Trophoblast cell (in vitro differentiated cells and primary cell): ENCODE data around the gene ARFGAP3.
"Not testable (repeated sequence)": the region's sequence is repeated elsewhere in the genome, so short reads cannot be mapped to it uniquely, and the experiment has no call there.

ENCODE experiments used
- DNase-seq, 2 donors: peaks; one replicate each; pipeline ENCODE4 v3.0.0-alpha.2; 2016
- H2AFZ ChIP-seq: 2 replicates; pipeline ENCODE4 v1.6.1; 2013; ENCODE audit warnings: low read length, moderate library complexity, mild to moderate bottlenecking; ENCODE audit not compliant: insufficient read depth, poor library complexity
- H2AK5ac ChIP-seq: 2 replicates; pipeline ENCODE4 v1.6.1; 2013; ENCODE audit warnings: mild to moderate bottlenecking, low read length
- H2BK120ac ChIP-seq: 2 replicates; pipeline ENCODE4 v1.6.1; 2013; ENCODE audit warnings: low read length, mild to moderate bottlenecking, moderate library complexity; ENCODE audit not compliant: insufficient read depth, poor library complexity
- H2BK12ac ChIP-seq: 2 replicates; pipeline ENCODE4 v1.6.1; 2013; ENCODE audit warnings: mild to moderate bottlenecking, low read length, moderate library complexity
- H2BK5ac ChIP-seq: 2 replicates; pipeline ENCODE4 v1.6.1; 2013; ENCODE audit warnings: low read length, low read depth, moderate library complexity, mild to moderate bottlenecking; ENCODE audit not compliant: poor library complexity
- H3K14ac ChIP-seq: 2 replicates; pipeline ENCODE4 v1.6.1; 2013; ENCODE audit warnings: mild to moderate bottlenecking, low read length
- H3K18ac ChIP-seq: 2 replicates; pipeline ENCODE4 v1.6.1; 2013; ENCODE audit warnings: mild to moderate bottlenecking, low read length
- H3K23ac ChIP-seq: 2 replicates; pipeline ENCODE4 v1.6.1; 2013; ENCODE audit warnings: low read length
- H3K27ac ChIP-seq: 2 replicates; pipeline ENCODE4 v1.5.1; 2013; ENCODE audit warnings: low read depth, mild to moderate bottlenecking, inconsistent platforms, low read length, moderate library complexity
- H3K27me3 ChIP-seq: 2 replicates; pipeline ENCODE4 v1.6.1; 2013; ENCODE audit warnings: inconsistent platforms, mild to moderate bottlenecking, low read length, moderate library complexity; ENCODE audit not compliant: insufficient read depth
- H3K36me3 ChIP-seq, 2 experiments: 1 replicate in 1 of 2; 2 replicates in 1 of 2; pipeline ENCODE4 v1.6.1; 2013; ENCODE audit warnings: low read length in 2 of 2, mild to moderate bottlenecking in 2 of 2, moderate library complexity in 1 of 2; ENCODE audit not compliant: insufficient read depth in 2 of 2, control insufficient read depth in 1 of 2
- H3K4ac ChIP-seq: 2 replicates; pipeline ENCODE4 v1.6.1; 2013; ENCODE audit warnings: low read depth, mild to moderate bottlenecking, low read length, moderate library complexity
- H3K4me1 ChIP-seq, 2 experiments: 1 replicate in 1 of 2; 2 replicates in 1 of 2; pipeline ENCODE4 v1.6.1; 2013; ENCODE audit warnings: low read length in 2 of 2, mild to moderate bottlenecking in 2 of 2, moderate library complexity in 1 of 2; ENCODE audit not compliant: insufficient read depth in 2 of 2, control insufficient read depth in 1 of 2
- H3K4me2 ChIP-seq: 2 replicates; pipeline ENCODE4 v1.6.1; 2013; ENCODE audit warnings: inconsistent platforms, mild to moderate bottlenecking, low read length, moderate library complexity
- H3K4me3 ChIP-seq: 2 replicates; pipeline ENCODE4 v1.5.1; 2013; ENCODE audit warnings: mild to moderate bottlenecking, low read depth, low read length, inconsistent platforms
- H3K79me1 ChIP-seq: one replicate; pipeline ENCODE4 v1.6.1; 2013; ENCODE audit warnings: low read length
- H3K79me2 ChIP-seq: 2 replicates; pipeline ENCODE4 v1.6.1; 2013; ENCODE audit warnings: low read length, mild to moderate bottlenecking; ENCODE audit not compliant: control insufficient read depth, insufficient read depth, poor library complexity
- H3K9ac ChIP-seq: 2 replicates; pipeline ENCODE4 v1.6.1; 2013; ENCODE audit warnings: mild to moderate bottlenecking, low read length
- H3K9me3 ChIP-seq: 2 replicates; pipeline ENCODE4 v1.6.1; 2013; ENCODE audit warnings: low read depth, mild to moderate bottlenecking, control low read depth, inconsistent platforms, low read length; ENCODE audit not compliant: insufficient read depth
- H4K12ac ChIP-seq: 2 replicates; pipeline ENCODE4 v1.6.1; 2013; ENCODE audit warnings: low read depth, mild to moderate bottlenecking, low read length, moderate library complexity
- H4K8ac ChIP-seq: 2 replicates; pipeline ENCODE4 v1.6.1; 2013; ENCODE audit warnings: low read depth, mild to moderate bottlenecking, low read length, moderate library complexity
- H4K91ac ChIP-seq: one replicate; pipeline ENCODE4 v1.6.1; 2013; ENCODE audit warnings: low read depth, mild to moderate bottlenecking, low read length, moderate library complexity
- WGBS: extraction: QIAGEN DNeasy Blood & Tissue Kit; methylation state at CpG from one replicate; pipeline ENCODE4 v1.1.7; 2013; ENCODE audit warnings: missing lambda C conversion rate; ENCODE audit not compliant: insufficient read length, insufficient coverage; ENCODE audit errors: extremely low coverage; 5-methylcytosine and 5-hydroxymethylcytosine counted together

ARFGAP3 gene

GRCh38 chr22:42755121-42755520 lies 102.0 kb downstream of the ARFGAP3 start:
- H4K12ac ChIP-seq, DNase-seq, H4K91ac ChIP-seq, H3K23ac ChIP-seq, H2BK5ac ChIP-seq, H3K4me2 ChIP-seq, H3K9ac ChIP-seq, H3K4me1 ChIP-seq, H3K36me3 ChIP-seq, H3K9me3 ChIP-seq, H3K4ac ChIP-seq, H2AK5ac ChIP-seq, H3K27ac ChIP-seq, H3K4me3 ChIP-seq, H3K79me1 ChIP-seq, H3K14ac ChIP-seq, H3K18ac ChIP-seq, H2BK12ac ChIP-seq, H4K8ac ChIP-seq, H3K27me3 ChIP-seq, H2AFZ ChIP-seq, H2BK120ac ChIP-seq, H3K79me2 ChIP-seq: not testable (repeated sequence)
- no CpG with 5 or more reads among the region's 16 CpGs for WGBS

- Histone ChIP-seq H3K9ac (no peak overlapping the region), H2AK5ac (no peak overlapping the region), H3K36me3 (no peaks in the 10 kb centered on the region), H3K23ac (no peak overlapping the region), H4K12ac (no peak overlapping the region), H2AFZ (no peak overlapping the region), H3K9me3 (no peaks in the 10 kb centered on the region), H3K27me3 (no peaks in the 10 kb centered on the region), H3K4me1 (no peaks in the 10 kb centered on the region), H4K91ac (no peak overlapping the region), H3K4ac (no peak overlapping the region), H3K79me2 (no peaks in the 10 kb centered on the region), H2BK12ac (no peak overlapping the region), H3K14ac (no peak overlapping the region), H3K27ac (no peak overlapping the region), H4K8ac (no peak overlapping the region), H2BK5ac (no peak overlapping the region), H3K18ac (no peak overlapping the region), H3K4me2 (no peak overlapping the region), H3K79me1 (no peaks in the 10 kb centered on the region), H3K4me3 (no peak overlapping the region), H2BK120ac (no peak overlapping the region)
- peak; percentile 49 to 71 for DNase-seq
- no CpG with 5 or more reads among the region's 6 CpGs for WGBS
These were observed 102.4 kb downstream of the ARFGAP3 start for GRCh38 chr22:42754658-42755057.

GRCh38 chr22:42752912-42753311 lies 104.2 kb downstream of the ARFGAP3 start:
- Histone ChIP-seq H3K79me1 (no peaks in the 10 kb centered on the region), H2BK5ac (no peak overlapping the region), H2AK5ac (no peak overlapping the region), H3K36me3 (no peaks in the 10 kb centered on the region), H3K23ac (no peak overlapping the region), H3K4me2 (no peak overlapping the region), H4K8ac (no peak overlapping the region), H2BK120ac (no peak overlapping the region), H3K14ac (no peak overlapping the region), H3K4me1 (no peaks in the 10 kb centered on the region), H3K27me3 (no peaks in the 10 kb centered on the region), H3K79me2 (peaks cover 3% of the 10 kb centered on the region), H2AFZ (no peak overlapping the region), H3K9me3 (peaks cover 1% of the 10 kb centered on the region), H4K91ac (no peak overlapping the region), H2BK12ac (no peak overlapping the region), H3K4ac (no peak overlapping the region), H4K12ac (no peak overlapping the region), H3K9ac (no peak overlapping the region), H3K18ac (no peak overlapping the region), H3K27ac (no peak overlapping the region), H3K4me3 (no peak overlapping the region)
- no CpG with 5 or more reads among the region's 7 CpGs for WGBS
- DNase-seq = no peak

- Histone ChIP-seq H3K23ac (no peak overlapping the region), H3K4me3 (no peak overlapping the region), H3K79me2 (peaks cover 3% of the 10 kb centered on the region), H3K9me3 (peaks cover 1% of the 10 kb centered on the region), H2AFZ (no peak overlapping the region), H3K4me2 (no peak overlapping the region), H4K91ac (no peak overlapping the region), H3K18ac (no peak overlapping the region), H4K8ac (no peak overlapping the region), H3K79me1 (no peaks in the 10 kb centered on the region), H4K12ac (no peak overlapping the region), H3K4ac (no peak overlapping the region), H3K27ac (no peak overlapping the region), H2AK5ac (no peak overlapping the region), H2BK5ac (no peak overlapping the region), H2BK12ac (no peak overlapping the region), H3K4me1 (no peaks in the 10 kb centered on the region), H3K36me3 (no peaks in the 10 kb centered on the region), H3K9ac (no peak overlapping the region), H3K14ac (no peak overlapping the region), H3K27me3 (no peaks in the 10 kb centered on the region), H2BK120ac (no peak overlapping the region)
- no CpG with 5 or more reads among the region's 12 CpGs for WGBS
- DNase-seq = no peak
These were observed 104.8 kb downstream of the ARFGAP3 start for GRCh38 chr22:42752230-42752746.
